ENCODE results near the gene NUDT14.

NUDT14 gene

DNA sequence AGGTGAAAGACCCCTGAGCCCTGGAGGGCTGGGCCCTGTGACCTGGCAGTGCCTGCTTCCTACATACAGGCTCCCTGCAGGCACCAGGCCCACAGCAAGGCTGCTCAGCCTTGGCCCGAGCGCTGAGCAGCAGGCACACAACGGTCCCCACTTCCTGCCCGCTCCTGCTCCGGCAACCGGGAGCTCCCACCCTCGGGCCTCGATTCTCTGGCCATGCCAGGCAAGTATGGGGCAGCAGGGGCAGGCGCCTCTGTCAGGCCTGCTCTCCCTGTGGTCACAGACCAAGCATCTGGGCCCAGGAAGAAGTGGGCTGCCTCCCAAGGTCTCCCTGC is 30.6 kb upstream of the NUDT14 start:
- DNase-seq, result no peak

DNA sequence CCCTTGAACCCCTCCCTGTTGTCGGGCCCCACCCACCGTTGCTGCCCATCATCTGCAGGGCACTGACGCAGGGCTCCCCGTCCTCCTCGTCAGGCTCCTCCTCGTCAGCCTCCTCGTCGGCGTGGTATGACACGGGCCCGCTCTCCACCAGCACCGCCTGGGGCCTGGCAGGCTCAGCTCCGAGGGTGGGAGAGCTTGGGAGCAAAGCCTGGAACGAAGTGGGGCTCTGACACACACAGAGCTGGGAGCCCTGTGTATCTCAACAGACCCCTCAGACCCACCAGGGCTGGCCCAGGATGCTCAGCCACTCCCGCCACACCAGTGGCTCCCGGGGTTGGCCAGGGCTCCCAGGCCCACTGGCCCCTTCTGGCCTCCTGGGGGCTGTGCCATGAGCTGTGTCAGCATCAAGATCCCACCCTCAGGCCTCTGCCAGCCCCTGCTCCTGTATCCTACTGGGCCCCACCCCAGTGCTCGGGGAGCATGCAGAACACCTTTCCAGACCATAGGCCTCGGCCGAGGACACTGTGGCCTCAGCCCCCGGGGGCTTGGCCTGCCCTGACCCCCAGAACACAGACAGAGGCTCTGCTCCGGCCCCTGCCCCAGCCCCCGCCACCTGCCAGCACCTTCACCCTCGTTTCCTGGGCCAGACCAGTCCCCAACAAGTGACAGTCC is 30.1 kb upstream of the NUDT14 start:
- DNase-seq, result no peak

DNA sequence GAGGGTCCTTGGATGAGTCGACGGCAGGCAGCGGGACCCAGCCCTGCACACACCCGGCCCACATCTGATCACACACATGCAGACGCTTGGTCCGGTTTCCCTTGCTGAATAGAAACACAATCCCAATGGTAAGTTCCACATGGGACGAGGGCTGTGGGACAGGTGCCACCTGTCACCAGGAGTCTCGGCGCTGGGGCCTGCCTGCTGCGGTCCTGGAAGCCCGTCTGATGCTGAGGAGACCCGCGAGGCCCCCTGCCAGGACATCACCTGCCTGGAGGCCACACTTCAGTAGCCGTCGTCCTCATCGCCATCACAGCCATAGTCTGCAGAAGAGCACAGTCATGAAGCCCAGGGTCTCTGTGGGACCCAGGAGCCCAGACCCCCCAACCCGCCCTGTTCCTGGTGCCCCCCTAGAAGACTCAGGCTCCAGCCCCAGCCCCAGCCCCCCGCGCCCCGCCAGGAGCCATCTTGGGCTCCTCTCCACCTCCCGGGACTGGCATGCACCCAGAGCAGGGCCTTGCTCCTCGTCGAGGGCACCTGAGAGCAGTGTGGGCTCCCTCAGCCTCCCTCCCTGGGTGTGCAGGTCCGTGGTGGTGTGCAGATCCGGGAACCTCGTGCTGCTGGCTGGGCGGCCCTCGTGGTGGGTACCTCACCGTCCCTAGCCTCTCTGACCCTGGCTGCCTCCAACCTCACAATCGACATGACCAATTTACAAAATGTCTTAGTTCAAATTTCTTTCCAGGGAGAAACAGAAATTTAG is 29.3 kb upstream of the NUDT14 start:
- no peak for DNase-seq

DNA sequence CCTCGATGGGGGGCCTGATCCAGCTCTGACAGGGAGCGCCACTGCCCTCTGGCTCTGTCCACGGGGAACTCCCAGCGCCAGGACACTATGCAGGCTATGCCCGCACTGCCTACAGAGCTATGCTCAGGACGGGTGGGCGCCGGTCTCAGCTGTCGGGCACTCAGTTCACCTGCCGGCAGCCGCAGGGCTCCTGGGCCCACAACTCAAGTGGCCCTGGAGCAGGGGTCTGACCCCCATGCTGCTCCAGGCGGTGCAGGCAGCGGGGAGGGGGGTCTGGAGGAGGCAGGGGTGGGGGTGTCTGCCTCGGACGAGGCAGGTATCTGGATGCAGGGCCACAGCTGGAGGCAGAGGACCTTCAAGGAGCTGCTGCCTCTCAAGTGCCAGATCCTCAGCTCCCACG is 28.5 kb upstream of the NUDT14 start:
- DNase-seq, result no peak

DNA sequence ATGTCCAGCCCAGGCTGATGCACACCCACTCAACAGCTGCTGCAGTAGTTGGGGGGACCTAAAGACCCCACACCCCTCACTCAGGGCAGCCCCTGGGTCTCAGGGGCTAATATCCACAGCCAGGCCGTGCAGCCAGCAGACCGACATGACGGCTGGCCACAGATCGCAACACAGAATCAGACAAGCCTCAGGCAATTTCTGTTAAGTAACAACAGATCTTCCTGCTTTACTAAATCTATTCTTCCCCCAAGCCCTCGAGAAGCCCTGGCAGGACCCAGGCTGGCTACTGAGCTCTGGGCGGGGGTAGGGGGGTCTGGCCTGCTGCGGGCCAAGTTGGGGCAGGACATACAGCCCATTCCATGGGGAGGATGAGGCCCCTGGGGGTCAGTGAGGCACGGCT is 28.0 kb upstream of the NUDT14 start:
- no peak for DNase-seq

DNA sequence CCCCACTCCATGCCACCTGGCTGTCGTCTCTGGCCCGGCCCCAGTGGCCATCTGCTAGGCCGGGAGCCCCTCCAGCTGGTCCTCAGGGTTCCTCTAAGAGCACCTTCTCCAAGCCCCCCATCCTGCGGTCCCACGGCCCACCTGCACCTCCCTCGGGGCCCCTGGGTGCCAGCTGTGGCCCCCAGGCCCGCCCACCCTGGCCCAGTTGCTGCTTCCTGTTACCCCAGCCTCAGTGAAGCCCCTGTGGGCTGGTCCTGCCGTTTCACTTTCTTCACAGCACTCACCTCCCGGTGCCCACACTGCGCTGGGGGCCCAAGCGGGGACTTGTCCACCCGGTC is 27.6 kb upstream of the NUDT14 start:
- DNase-seq, result no peak

DNA sequence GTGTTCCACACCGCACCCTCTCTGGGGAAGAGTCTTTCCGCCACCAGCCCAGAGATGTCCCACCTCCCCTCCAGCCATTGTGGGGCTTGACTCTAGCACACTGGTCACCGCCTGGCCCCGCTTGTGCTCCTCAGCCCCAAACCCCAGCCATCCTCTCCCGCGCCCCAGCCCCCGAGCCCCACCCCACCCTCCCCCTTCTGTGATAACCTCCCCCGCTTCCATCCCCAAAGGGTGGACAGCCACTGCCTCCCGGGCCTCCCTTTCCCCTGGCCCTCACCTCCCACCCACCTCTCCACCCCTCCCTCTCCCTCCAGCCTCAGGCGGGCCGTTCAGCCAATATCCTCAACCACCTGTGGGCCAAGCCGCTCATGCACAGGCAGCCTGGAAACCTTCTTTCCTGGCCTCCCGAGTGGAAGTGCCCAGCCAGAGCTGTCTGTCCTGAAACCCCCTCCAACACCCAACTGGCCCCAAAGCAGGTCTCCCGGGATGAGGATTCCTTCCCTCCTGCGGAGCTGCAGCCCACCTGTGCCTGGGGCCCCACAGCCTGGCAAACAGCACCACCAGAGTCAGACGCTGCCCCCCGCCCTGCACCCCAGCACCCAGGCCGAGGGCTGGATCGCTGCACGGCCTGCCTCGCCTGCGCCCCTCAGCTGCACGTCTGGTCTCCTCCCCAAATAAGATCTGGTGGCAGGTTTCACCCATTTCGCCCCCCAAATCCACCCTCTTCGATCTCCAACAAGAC is 27.1 kb upstream of the NUDT14 start:
- no peak for DNase-seq

DNA sequence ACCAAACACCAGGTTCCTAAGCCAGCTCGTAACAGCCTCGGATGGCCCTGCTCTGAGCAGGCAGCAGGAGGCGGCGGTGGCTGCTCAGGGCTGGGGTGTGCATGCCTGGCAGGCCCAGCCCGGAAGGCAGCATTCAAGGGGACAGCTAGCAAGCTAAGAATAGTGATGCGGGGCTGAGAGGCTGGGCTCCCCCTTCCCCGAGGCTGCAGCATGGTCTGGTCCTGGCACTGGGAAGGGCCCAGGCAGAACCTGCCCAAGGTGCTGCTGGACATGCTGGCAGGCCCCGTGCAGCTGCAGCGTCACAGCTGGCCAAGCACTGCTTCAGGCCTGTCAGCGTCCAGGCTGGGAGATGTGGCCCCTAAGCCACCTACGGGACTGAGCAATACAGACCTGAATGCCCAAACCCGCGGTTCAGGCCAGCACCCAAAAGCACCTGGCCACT is 26.4 kb upstream of the NUDT14 start:
- DNase-seq, result no peak

DNA sequence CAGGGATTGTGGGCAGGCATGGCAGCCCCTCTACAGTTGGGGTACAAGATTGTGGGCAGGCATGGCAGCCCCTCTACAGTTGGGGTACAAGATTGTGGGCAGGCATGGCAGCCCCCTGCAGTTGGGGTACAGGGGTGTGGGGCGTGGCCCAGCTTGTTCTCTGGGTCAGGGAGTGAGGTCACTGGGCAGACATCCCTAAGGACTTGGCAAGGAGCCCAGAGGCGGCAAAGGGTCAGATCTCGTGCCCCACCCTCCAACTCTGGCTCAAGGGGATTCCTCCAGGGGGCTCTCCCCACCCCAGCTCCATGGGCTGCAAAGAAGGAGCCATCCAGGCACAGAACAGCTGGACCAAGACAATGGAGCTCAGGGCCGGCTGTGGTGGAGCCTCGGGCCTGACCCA is 25.8 kb upstream of the NUDT14 start:
- no peak for DNase-seq

DNA sequence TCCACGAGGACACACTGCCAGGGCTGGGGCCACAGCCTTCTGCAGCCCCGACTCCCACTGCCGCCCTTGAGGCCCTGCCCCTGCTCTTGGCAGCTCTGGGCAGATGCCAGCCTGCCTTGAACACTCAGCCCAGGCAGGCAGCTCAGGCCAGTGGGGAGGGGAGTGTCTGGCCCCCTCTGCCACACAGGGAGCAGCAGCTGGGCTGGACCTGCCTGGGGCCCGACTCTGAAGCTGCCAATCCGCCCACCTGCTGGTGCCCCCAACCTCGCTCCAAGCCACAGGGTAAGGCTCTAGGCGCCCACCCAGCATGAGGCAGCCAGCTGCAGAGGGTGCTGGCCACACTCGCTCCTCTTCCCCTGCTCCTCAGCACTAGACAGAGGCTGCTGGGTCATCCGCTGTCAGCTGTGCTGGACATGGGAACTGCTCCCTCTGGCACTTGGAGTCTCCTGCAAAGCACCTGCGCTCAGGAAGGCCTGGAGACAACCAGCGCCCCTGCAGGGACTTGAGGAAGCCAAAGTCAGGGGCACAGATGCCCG is 24.6 kb upstream of the NUDT14 start:
- DNase-seq, result no peak

DNA sequence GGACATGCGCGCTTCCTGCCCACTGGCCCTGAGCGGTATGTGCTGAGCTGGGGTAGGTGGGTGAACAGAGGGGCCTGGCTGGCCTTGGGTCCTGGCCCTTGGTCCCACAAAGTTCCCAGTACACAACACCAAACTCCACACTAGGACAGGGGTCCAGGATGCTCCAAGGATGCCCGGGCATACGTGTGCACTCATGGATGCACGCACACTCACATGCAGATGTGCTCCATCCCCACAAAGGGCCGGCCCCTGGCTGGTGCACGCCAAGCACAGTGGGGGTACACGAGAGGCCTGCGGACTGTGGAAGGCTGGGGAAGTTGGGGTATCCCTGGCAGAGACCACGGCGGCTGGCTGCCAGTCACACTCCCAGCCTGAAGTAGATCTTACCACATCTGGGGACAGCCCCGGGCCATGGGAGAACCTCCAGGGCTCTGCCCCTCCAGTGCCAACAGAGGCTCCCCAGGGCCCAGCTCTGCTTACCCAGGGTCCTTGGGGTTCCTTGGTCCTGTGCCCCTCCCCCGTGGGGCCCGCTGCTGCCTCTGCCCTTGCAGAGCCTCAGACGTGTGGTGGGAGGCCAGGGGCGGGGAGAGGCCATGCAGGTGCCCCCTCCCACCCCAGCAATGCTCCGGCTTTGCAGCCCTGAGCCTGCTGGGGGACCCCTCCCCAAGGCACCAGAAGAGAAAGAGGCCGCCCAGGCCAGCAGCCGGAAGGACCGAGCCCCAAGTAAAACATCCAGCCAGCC is 24.0 kb upstream of the NUDT14 start:
- DNase-seq, result no peak

DNA sequence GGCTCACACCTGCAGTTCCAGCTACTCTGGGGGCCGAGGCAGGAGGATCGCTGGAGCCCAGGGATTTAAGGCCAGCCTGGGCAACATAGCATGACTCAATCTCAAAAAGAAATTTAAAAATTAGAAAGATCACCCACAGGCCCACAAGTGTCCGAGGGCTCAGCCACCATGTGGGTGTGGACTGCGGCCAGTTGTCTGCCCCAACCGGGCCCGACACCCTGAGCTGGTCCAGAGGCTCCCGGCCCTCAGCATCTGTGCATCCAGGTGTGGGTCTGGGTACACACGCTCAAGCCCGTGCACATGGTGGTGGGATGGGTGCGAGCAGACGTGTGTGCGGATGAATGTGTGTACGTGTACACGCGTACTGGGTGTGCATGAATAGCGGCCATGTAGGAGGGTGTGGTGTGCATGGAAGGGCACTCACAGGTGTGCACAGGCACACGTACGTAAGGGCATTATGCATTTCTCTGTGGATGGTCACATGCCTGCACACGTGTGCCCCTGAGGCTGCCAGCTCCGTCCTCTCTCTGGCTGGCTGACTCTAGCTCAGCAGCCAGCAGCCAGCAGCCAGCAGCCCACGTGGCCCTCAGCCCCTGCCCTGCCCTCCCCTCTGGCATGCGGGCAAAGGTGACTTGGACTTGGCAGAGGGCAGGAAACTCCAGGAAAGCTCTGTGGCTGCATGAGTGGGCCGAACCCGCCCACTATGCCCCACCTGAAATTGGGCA is 23.3 kb upstream of the NUDT14 start:
- no peak for DNase-seq

DNA sequence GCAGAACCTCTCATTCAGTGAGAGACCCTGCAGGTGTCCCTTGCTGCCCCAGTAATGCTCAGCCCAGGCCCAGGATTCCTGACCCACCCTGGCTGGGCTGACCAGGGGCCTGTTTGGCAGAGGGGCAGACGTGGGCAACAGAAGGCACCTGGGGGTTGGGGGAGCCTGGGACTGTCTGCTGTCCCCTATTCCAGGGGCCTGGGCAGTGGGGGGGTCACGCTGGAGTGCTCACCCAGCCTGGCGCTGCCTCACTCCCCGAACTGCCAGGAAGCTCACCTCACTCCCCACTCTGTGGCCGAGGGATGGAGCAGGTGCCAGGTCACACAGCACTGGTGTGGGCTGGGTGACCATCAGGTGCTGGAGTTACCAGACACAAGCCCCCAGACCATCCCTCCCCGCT is 22.6 kb upstream of the NUDT14 start:
- DNase-seq, result no peak

DNA sequence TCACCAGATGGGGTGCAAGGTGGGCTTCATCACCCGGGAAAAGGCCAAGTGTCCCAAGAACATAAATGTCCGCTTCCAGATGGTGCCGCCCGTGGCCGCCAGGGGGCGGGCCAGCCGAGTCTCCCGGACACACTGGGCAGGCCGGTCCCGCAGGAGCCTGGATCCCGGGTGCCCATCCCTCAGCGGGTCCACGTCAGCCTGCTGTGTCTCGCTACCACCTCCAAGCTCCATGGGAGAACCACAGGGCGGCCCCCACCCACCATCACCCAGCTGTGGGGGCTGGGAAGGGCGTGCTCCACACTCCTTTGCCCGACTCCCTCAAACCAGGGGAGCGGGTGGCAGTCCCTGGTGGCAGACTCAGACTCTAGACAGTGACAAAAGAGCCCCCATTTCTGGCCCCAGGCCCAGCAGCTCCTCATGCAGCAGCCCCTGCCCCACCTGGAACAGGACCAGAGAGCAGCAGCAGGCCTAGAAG is 22.0 kb upstream of the NUDT14 start:
- peak; percentile 81 to 82 for DNase-seq

DNA sequence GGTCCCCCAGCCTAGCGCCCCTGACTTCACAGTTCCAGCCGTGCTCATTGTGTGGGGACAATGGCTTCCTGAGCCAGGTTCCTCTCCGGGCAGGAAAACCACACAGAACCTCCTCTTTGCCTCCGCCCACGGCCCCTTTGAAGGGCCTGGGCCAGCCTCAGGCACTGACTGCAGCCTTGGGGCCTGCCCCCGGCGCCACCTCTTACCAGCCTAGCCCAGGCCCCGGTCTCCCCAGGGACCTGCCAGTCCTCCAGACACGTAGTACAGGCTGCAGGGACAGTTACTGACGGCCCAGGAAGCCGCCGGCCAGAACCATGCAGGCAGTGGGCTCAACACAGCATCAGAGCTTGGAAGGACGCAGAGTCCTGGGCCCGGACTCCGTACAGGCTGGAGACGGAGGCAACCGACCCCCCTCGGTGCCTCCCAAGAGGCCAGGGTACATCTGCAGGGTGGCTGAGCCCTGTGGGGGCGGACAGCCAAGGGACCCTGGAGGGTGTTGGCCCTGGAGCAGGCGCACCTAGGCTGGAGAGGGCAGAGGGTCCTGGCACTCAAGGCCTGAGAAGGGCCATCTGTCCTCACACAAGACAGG is 20.9 kb upstream of the NUDT14 start:
- DNase-seq, result peak; percentile 64 to 73

DNA sequence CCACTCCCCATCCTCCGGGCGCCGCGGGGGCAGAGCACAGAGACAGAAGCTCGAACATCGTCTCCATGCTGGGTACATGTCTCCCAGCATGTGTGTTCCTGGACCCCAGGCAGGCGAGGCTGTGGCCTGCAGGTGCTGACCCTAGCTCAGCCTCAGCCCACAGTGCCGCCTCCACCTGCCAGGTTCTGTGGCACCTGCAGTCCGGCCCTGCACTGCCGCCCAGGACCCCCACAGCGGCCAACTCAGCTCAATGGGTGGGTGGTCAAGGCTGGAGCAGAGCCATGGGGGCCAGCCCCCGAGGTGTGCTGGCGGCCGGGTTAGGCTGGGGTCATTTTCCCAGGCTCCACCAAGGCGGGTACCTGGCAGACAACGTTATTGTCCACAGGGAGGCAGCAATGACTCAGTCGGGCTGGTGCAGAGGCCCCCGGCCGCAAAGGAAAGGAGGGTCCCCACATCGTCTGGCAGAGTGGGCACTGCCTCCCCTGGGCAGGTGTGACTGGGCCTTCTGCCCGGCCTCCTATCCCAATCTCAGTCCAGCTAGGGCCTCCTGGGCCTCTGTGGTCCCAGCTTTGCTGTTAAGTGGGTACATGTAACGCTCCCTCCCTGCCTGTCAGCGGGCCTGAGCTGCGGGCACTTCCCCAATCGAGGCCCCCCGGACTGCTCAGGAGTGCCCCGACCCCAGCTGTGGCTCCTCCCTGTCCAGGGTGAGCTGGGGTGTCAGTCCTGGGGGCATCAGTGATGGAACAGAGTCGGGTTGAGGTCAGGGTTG is 20.2 kb upstream of the NUDT14 start:
- no peak for DNase-seq

DNA sequence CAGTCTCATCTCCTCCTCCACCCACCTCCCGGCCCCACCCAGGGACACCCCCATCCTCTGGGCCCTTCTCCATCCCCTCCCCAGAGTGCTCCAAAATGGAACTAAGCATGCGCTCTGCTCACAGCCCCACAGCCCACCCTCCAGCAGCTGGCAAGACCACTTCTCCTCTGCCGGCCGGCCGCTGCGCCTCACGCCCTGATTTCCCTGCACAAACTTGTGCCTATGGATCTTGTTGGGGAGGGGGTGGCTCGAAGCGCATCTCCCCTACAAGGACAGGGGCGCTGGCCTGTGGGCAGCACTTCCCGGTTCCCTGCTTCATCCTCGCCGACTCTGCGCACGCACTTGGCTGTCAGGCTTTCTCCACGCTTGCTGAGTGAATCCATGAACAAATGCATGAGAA is 19.5 kb upstream of the NUDT14 start:
- no peak for DNase-seq

DNA sequence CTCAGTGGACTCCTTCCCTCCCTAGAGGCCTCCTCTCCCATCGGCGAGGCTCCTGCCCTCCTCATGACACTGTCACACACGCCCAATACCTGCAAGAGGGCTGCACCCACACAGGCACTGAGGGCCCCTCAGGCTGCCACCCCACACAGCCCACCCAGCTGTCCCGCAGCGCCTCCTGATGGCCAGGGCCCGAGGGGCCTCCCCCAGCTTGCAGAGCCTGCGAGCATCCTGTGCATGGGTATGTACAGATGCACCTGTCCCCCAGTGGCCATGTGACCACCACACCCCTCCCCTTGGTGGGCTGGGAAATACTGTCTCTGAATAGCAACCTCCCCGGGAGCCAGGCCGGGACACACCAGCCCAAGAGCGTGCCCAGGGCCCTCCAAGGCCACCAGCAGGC is 19.0 kb upstream of the NUDT14 start:
- DNase-seq, result peak in 1 of 2 experiments; percentile 48

DNA sequence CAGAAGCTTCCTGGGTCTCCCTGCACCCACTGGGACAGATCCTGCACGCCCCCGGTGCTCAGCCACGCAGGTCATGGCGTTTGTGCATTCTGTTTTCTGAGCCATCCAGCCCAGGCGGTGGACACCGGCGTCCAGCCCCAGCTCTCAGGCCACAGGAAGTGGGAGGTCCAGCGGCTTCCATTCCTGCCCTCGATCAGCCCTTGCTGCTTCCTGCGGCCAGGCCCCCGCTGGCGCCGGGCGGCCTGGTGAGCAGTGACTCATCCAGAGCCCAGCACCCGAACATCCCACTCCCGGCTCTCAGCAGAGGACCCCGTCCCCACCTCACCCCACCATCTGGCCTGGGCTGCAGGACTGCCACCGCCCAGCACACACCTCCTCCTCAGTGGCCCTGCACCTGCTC is 18.0 kb upstream of the NUDT14 start:
- DNase-seq, result no peak

DNA sequence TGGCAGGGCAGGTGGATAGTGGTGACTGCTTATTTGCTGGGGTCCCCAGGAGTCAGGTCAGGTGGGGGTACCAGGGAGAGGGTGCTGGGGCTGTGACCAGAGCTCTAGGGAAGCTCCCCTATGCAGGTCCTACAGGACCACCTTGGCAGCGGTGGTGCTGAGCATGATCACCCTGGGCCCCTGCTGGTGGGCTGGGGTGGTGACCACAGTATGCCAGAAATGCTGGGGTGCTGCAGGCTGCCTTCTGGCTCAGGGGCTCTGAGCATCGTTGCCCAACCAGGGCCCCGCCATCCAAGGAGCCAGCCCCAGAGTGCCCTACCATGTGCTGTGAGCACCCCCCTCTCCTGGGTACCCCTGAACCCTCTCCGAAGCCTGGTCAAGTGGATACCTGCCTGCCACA is 17.5 kb upstream of the NUDT14 start:
- DNase-seq, result no peak

DNA sequence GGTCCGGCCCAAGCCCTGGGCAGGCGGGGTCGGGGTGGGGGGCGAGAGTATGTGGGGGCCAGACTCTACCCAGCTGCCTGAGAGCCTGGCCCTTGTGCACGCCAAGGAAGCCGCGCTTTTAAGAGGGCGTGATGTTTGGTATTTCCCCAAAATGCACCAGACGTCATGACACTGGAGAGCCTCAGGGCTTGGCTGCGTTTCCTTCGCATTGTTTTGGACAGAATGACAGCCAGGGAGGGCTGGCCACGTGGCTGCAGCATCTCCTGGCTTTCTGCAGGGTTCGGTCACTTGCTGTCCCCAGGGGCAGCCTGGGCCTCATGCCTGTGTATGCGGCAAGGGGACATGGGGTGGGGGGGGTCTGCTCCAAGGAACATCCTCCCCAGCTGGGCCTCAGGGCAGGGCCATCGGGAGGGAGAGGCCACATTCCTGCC is 16.1 kb upstream of the NUDT14 start:
- DNase-seq, result no peak

All from activated T-cell treated with anti-CD3 and anti-CD28 coated beads, Interleukin-2, amount 50 U/mL, for 48 hours (primary cell).